Esophagus muscularis mucosa (tissue), 4 donors: ENCODE measurements around the gene TEX54. TPM values are rescaled to one million over a fixed set of nuclear protein-coding genes. Genes with fewer than 3 reads are reported as not detected.

ENCODE experiments used
- DNase-seq: peaks from one replicate; pipeline ENCODE4 v3.0.0-alpha.2; 2017; ENCODE audit errors: extremely low spot score
- H3K27ac ChIP-seq, 4 donors: fragments of 200-600 bp; sonication (generic); replicated peaks in 1 of 4; 1 replicate in 3 of 4; 2 replicates in 1 of 4; pipeline ENCODE4 v1.5.1; 2016 to 2019; ENCODE audit warnings: mild to moderate bottlenecking in 1 of 4
- H3K27me3 ChIP-seq, 4 donors: fragments of 200-600 bp; sonication (generic); one replicate each; pipeline versions ENCODE4 v1.5.1 to v1.6.0; 2016 to 2019
- H3K36me3 ChIP-seq, 4 donors: fragments of 200-600 bp; sonication (generic); one replicate each; pipeline ENCODE4 v1.5.1; 2016 to 2019
- H3K4me1 ChIP-seq, 4 donors: fragments of 200-600 bp; sonication (generic); one replicate each; pipeline ENCODE4 v1.5.1; 2016 to 2019
- H3K4me3 ChIP-seq, 4 donors: fragments of 200-600 bp; sonication (generic); 1 replicate in 2 of 4; 2 replicates in 2 of 4; pipeline ENCODE4 v1.5.1; 2016 to 2019; ENCODE audit warnings: mild to moderate bottlenecking in 4 of 4, moderate library complexity in 1 of 4
- H3K9me3 ChIP-seq, 4 donors: fragments of 200-600 bp; sonication (generic); 1 replicate in 3 of 4; 2 replicates in 1 of 4; pipeline ENCODE4 v1.5.1; 2016 to 2019
- EP300 ChIP-seq: sonication (generic); formaldehyde crosslinking; IDR thresholded peaks from one replicate; pipeline ENCODE4 v1.6.1; 2017; ENCODE audit warnings: antibody characterized with exemption
- POLR2A ChIP-seq: fragments of 450-650 bp; IDR thresholded peaks from one replicate; pipeline ENCODE4 v1.6.1; 2017; ENCODE audit warnings: antibody characterized with exemption, moderate library complexity, mild to moderate bottlenecking, low read depth
- POLR2AphosphoS5 ChIP-seq, 2 donors: sonication (generic); formaldehyde crosslinking; IDR thresholded peaks; one replicate each; pipeline ENCODE4 v1.6.1; 2017; ENCODE audit warnings: antibody characterized with exemption in 2 of 2
- WGBS: methylation state at CpG from one replicate; pipeline ENCODE4 v1.1.5; 2018; 5-methylcytosine and 5-hydroxymethylcytosine counted together
- intact Hi-C: fragments of 100-400 bp; cut with DNase I; formaldehyde crosslinking; loops from one replicate; pipeline ENCODE4 v1.15.1; 2023
- total RNA-seq, 4 donors: library from RNA; depleted of rRNA; stranded (reverse); fragments of >200 nt; gene quantifications; one replicate each; pipeline versions ENCODE4 v1.1.0 to v1.2.1, GENCODE V29; 2016
- TF ChIP-seq, protein P1 (sequence below), 3 experiments: fragments of 200-600 bp in 2 of 3; fragments of 450-650 bp in 1 of 3; sonication (generic) in 2 of 3; IDR thresholded peaks; one replicate each; pipeline ENCODE4 v1.5.1; 2017 to 2019; ENCODE audit warnings: antibody characterized with exemption in 3 of 3, mild to moderate bottlenecking in 2 of 3, moderate library complexity in 1 of 3

TEX54 gene
- total RNA-seq, 4 donors from 2014 or later, result not detected

DNA sequence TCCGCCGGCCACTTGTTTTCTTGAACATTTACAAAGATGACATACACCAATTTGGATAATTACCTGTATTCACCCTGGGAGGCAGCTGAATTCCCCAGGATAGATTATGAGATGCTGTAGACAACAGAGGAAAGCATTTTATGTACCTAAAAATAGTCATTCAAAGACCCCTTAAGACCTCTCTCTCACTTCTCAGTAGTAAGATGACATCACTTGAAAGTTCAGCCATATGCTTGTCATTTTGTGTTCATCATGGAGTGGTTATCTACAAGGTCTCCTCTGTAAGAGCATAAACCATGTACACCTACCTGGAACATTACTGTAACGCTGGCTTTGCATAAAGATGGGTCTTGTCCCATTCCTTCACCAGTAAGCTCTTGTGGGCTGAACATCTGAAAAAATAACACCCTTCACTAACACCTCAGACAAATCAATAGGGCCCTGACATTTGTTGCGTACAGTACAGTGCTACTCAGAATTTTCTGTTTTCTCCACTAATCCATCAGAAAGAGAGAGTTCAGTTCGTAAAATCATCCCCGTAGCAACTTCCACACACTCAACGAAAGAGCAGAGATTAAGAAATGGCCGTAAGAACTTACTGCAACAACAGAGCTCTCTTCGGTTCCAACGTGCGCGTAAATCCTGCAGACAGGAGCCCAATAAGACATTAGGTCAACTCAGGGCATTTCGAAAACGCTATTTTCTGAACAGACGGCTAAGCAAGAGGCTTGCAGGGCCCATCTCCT, 22.4 kb upstream of the TEX54 start:
- WGBS, result 3% methylated on average over 15 of the region's 15 CpGs
- peaks cover 25 to 49% (median 39%) of the 10 kb centered on the region in 4 donors for H3K4me1 ChIP-seq
- no peaks in the 10 kb centered on the region for H3K9me3 ChIP-seq
- DNase-seq, result no peak
- peaks cover 26 to 36% (median 30%) of the 10 kb centered on the region in 4 donors for H3K36me3 ChIP-seq
- H3K4me3 ChIP-seq, result peak overlapping the region; percentile 56 to 78 (median 72)
- no peak for TF ChIP-seq POLR2A
- no peak for TF ChIP-seq POLR2AphosphoS5 (IDR thresholded peaks at IDR 0.05)
- peak overlapping the region; percentile 79 to 85 (median 83) for H3K27ac ChIP-seq
- H3K27me3 ChIP-seq, result no peaks in the 10 kb centered on the region
- intact Hi-C loops, result loop anchor here (2.0 to 10.0 kb wide), 2 partner anchors 26 to 260 kb away; partner anchors contain the start of genes SLC3A2 and TUT1

DNA sequence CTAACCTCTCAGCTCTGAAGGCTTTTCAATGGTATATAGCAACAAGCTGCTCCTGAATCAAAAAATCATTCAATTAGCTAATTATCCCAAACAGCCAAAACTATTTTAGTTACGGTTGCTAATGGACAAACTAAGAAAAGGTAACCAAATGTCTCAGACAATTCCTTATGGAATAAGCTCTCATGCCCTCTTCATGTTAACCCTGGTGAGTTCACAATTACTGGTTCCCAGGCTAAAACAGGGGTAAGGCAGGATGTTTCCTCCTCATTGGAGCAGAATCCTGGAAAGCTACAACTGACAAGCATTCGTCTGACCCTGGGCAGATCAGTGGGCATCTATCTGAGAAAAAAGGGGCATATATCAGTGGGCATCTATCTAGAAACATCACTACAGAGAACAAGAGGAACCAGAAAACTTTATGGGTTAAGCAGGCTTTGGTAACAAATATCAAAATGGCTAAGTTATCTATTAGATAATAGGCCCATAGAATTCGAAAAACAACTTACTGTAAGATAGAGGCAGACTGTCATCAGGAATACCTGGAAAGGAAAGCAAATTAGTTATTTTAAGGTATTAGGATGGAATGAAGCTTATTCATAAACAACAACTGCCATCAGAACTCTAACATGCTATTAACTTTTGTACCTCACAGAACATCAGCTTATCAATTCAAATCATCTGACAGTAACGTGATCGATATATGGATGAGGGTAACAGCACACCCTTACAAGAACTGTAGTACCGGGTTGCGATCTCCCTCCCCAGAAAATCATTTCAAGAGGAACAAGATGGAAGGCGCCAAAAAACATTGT, 21.6 kb upstream of the TEX54 start:
- Histone ChIP-seq H3K4me3 (peak overlapping the region; percentile 56 to 78 (median 72)), H3K27me3 (no peaks in the 10 kb centered on the region), H3K9me3 (no peaks in the 10 kb centered on the region), H3K27ac (peak overlapping the region; percentile 79 to 85 (median 83)), H3K36me3 (peaks cover 26 to 36% (median 30%) of the 10 kb centered on the region in 4 donors), H3K4me1 (peaks cover 25 to 49% (median 39%) of the 10 kb centered on the region in 4 donors)
- no peak for TF ChIP-seq POLR2A
- intact Hi-C loops, result loop anchor here (2.0 to 10.0 kb wide), 2 partner anchors 27 to 259 kb away; partner anchors contain the start of genes SLC3A2 and TUT1
- WGBS, result 16% methylated on average over 8 of the region's 8 CpGs
- no peak for DNase-seq

DNA sequence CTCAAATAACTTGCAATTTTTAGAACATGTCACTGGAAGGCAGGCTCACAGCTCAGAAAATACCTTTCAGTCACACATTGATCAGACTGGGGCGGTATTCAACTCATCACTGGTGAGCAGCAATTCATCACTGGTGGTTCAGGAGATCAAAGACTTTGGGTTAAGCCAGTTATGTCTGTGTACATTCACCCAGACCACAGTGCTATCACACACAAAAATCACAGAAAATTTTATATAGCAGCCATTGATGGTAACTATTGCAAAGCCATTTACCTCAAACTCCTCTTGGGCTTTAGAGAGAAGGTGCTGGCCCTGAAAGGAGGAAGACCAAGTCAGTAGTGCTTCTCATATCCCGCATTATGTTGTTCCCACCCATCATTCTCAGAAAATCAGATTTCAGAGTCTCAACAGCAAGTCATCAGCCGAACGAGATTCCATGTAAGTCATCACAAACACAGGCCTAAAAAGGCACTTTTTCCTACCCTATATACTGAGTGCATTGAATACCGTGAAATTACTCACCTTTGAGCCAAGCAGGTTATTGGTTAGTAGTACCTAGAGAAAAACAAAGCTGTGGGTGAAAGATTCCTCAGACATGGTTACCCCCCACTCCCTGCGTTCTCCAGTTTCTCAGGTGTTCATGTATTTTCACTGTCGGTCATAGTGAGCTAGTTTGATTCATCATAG, 20.8 kb upstream of the TEX54 start:
- Histone ChIP-seq H3K4me1 (peaks cover 25 to 49% (median 39%) of the 10 kb centered on the region in 4 donors), H3K27me3 (no peaks in the 10 kb centered on the region), H3K9me3 (no peaks in the 10 kb centered on the region), H3K4me3 (peak overlapping the region in 3 of 4 donors; percentile 56 to 78 (median 69)), H3K36me3 (peaks cover 26 to 36% (median 30%) of the 10 kb centered on the region in 4 donors), H3K27ac (peak overlapping the region in 2 of 4 donors; percentile 79 to 85)
- intact Hi-C loops, result loop anchor here (10.0 kb wide), 1 partner anchor 259 kb away; the partner anchor contains the start of gene TUT1
- no peak for TF ChIP-seq POLR2A
- TF ChIP-seq POLR2AphosphoS5 (IDR thresholded peaks at IDR 0.05), result no peak
- no peak for TF ChIP-seq EP300
- TF ChIP-seq, protein P1, sequence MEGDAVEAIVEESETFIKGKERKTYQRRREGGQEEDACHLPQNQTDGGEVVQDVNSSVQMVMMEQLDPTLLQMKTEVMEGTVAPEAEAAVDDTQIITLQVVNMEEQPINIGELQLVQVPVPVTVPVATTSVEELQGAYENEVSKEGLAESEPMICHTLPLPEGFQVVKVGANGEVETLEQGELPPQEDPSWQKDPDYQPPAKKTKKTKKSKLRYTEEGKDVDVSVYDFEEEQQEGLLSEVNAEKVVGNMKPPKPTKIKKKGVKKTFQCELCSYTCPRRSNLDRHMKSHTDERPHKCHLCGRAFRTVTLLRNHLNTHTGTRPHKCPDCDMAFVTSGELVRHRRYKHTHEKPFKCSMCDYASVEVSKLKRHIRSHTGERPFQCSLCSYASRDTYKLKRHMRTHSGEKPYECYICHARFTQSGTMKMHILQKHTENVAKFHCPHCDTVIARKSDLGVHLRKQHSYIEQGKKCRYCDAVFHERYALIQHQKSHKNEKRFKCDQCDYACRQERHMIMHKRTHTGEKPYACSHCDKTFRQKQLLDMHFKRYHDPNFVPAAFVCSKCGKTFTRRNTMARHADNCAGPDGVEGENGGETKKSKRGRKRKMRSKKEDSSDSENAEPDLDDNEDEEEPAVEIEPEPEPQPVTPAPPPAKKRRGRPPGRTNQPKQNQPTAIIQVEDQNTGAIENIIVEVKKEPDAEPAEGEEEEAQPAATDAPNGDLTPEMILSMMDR (IDR thresholded peaks at IDR 0.05), result no peak
- no peak for DNase-seq
- WGBS, result 73% methylated on average over 6 of the region's 7 CpGs

DNA sequence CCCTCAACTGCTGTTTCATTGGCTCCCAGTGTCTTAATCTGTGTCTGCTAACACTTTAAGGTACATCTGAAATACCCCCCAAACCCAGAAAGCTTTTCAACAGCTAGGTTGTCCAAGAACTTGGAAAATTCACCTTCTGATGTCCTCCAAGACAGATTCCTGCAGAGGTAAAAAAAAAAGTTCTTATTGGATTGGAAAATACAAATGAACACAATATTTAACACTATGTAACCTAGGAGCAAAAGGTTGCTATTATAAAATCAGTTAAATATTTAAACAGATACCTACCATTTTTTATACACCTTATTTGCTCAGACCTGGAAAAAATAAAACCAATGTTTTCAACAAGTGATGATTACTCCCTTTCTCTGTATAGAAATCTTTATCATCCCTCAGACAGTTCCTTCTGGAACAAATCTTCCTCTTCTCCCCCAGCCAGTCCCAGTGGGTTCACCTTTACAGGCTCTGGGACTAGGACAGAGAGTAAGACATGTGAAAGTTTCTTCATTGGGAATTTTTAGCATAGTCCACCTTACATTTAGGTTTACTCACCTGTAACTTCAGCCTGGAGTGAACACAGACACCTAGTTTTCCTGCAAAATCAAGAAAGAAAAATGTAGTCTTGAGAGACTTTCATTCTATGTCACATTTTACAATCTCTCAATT, 20.0 kb upstream of the TEX54 start:
- Histone ChIP-seq H3K27me3 (no peaks in the 10 kb centered on the region), H3K4me1 (peaks cover 25 to 49% (median 39%) of the 10 kb centered on the region in 4 donors), H3K27ac (peak overlapping the region in 1 of 4 donors; percentile 9), H3K36me3 (peaks cover 26 to 36% (median 30%) of the 10 kb centered on the region in 4 donors), H3K4me3 (no peak overlapping the region), H3K9me3 (no peaks in the 10 kb centered on the region)
- DNase-seq, result no peak
- intact Hi-C loops, result loop anchor here (10.0 kb wide), 1 partner anchor 258 kb away; the partner anchor contains the start of gene TUT1
- TF ChIP-seq, protein P1 (IDR thresholded peaks at IDR 0.05), result no peak
- no peak for TF ChIP-seq POLR2AphosphoS5 (IDR thresholded peaks at IDR 0.05)
- TF ChIP-seq EP300, result no peak
- no peak for TF ChIP-seq POLR2A
